Stomach (tissue), 9 donors: ENCODE results near the gene PPP3CA. TPM values are rescaled to one million over a fixed set of nuclear protein-coding genes. Genes with fewer than 3 reads are reported as not detected.

Source experiments
- DNase-seq, 2 donors: peaks; one replicate each; pipeline versions ENCODE4 v3.0.0 to v3.0.0-alpha.2; 2013 to 2019
- H3K27ac ChIP-seq, 5 donors: fragments of 200-600 bp in 4 of 5; sonication (generic) in 4 of 5; one replicate each; pipeline ENCODE4 v1.5.1; 2013 to 2019; ENCODE audit warnings: mild to moderate bottlenecking in 1 of 5, moderate library complexity in 1 of 5
- H3K27me3 ChIP-seq, 3 donors: fragments of 200-600 bp; sonication (generic); one replicate each; pipeline ENCODE4 v1.5.1; 2017 to 2019; ENCODE audit warnings: mixed run types in 1 of 3
- H3K36me3 ChIP-seq, 4 donors: fragments of 200-600 bp; sonication (generic); 1 replicate in 3 of 4; 2 replicates in 1 of 4; pipeline ENCODE4 v1.5.1; 2016 to 2019
- H3K4me1 ChIP-seq, 4 donors: fragments of 200-600 bp; sonication (generic); one replicate each; pipeline ENCODE4 v1.5.1; 2016 to 2019
- H3K4me3 ChIP-seq, 4 donors: fragments of 200-600 bp; sonication (generic) in 3 of 4; one replicate each; pipeline ENCODE4 v1.5.1; 2016 to 2019; ENCODE audit warnings: mild to moderate bottlenecking in 1 of 4
- H3K9me3 ChIP-seq, 4 donors: fragments of 200-600 bp; sonication (generic); one replicate each; pipeline ENCODE4 v1.5.1; 2016 to 2019
- EP300 ChIP-seq: sonication (generic); formaldehyde crosslinking; IDR thresholded peaks from one replicate; pipeline ENCODE4 v1.6.1; 2017; ENCODE audit warnings: antibody characterized with exemption
- POLR2A ChIP-seq, 4 donors: fragments of 450-650 bp; IDR thresholded peaks; one replicate each; pipeline ENCODE4 v1.6.1; 2016; ENCODE audit warnings: antibody characterized with exemption in 4 of 4, control low read depth in 2 of 4, mild to moderate bottlenecking in 1 of 4, moderate library complexity in 1 of 4
- POLR2AphosphoS5 ChIP-seq, 3 donors: sonication (generic); formaldehyde crosslinking; IDR thresholded peaks; one replicate each; pipeline ENCODE4 v1.6.1; 2016; ENCODE audit warnings: antibody characterized with exemption in 3 of 3
- WGBS, 5 donors: extraction: QIAGEN DNeasy Blood & Tissue Kit in 3 of 5; methylation state at CpG; one replicate each; pipeline versions ENCODE4 v1.1.5 to v1.1.7; 2013 to 2018; 5-methylcytosine and 5-hydroxymethylcytosine counted together
- intact Hi-C: fragments of 100-400 bp; cut with DNase I; formaldehyde crosslinking; loops from one replicate; pipeline ENCODE4 v1.15.1; 2023; ENCODE audit warnings: low total_unique reads
- polyA plus RNA-seq, 3 donors: library from polyadenylated mRNA; stranded (reverse); fragments of 200-250 nt; gene quantifications; one replicate each; pipeline ENCODE4 v1.2.3, GENCODE V29; 2013
- total RNA-seq, 5 donors: library from RNA; depleted of rRNA; stranded (reverse); fragments of >200 nt; gene quantifications; one replicate each; pipeline versions ENCODE4 v1.1.0 to v1.2.3, GENCODE V29; 2014 to 2016
- TF ChIP-seq, protein P1 (sequence below), 7 experiments: fragments of 450-650 bp in 4 of 7; fragments of 200-600 bp in 3 of 7; sonication (generic) in 3 of 7; IDR thresholded peaks; one replicate each; pipeline ENCODE4 v1.5.1; 2016 to 2019; ENCODE audit warnings: antibody characterized with exemption in 7 of 7, control low read depth in 2 of 7, mild to moderate bottlenecking in 1 of 7
- donor health status: healthy with polysubstance abuse.
- donor health status: Bipolar disorder and iron deficiency.
- donor health status: healthy.

Gene PPP3CA
- total and polyA plus RNA-seq, 8 donors: 8.9 to 62.4 (median 20.6) TPM

- Histone ChIP-seq H3K27ac (no peak overlapping the region), H3K4me1 (no peaks in the 10 kb centered on the region), H3K27me3 (no peaks in the 10 kb centered on the region), H3K9me3 (no peaks in the 10 kb centered on the region), H3K4me3 (no peak overlapping the region), H3K36me3 (peaks cover 0 to 30% (median 28%) of the 10 kb centered on the region in 4 donors)
- DNase-seq: no peak
- TF ChIP-seq POLR2AphosphoS5 (IDR thresholded peaks at IDR 0.05) (no peak), POLR2A (IDR thresholded peaks at IDR 0.05) (no peak), EP300 (no peak)
- TF ChIP-seq, protein P1, sequence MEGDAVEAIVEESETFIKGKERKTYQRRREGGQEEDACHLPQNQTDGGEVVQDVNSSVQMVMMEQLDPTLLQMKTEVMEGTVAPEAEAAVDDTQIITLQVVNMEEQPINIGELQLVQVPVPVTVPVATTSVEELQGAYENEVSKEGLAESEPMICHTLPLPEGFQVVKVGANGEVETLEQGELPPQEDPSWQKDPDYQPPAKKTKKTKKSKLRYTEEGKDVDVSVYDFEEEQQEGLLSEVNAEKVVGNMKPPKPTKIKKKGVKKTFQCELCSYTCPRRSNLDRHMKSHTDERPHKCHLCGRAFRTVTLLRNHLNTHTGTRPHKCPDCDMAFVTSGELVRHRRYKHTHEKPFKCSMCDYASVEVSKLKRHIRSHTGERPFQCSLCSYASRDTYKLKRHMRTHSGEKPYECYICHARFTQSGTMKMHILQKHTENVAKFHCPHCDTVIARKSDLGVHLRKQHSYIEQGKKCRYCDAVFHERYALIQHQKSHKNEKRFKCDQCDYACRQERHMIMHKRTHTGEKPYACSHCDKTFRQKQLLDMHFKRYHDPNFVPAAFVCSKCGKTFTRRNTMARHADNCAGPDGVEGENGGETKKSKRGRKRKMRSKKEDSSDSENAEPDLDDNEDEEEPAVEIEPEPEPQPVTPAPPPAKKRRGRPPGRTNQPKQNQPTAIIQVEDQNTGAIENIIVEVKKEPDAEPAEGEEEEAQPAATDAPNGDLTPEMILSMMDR (IDR thresholded peaks at IDR 0.05): no peak
- intact Hi-C loops: no loop called here
Measured at GRCh38 chr4:101028886-101029285, 318.4 kb downstream of the PPP3CA start.

DNA sequence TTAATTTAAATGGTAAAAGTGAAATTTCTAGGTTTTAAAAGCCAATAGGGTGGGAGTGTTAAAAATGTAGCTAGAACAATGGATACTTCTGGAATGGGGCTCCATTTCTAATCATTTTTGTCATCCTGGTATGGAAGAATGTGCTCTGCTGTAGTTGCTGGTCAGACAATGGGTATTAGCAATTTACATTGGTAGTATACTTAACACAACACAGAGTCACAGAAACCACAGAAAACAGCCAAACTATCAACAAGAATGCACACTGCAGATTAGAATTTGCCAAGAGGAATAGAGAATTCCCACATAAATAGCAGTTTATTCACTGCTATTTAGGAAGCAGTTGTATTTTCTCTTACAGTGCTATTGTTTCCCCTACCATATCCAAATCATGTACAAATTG, 319.6 kb downstream of the PPP3CA start:
- H3K4me3 ChIP-seq: no peak overlapping the region
- no peaks in the 10 kb centered on the region for H3K4me1 ChIP-seq
- no peaks in the 10 kb centered on the region for H3K9me3 ChIP-seq
- intact Hi-C loops: no loop called here
- TF ChIP-seq, protein P1 (IDR thresholded peaks at IDR 0.05): no peak
- TF ChIP-seq POLR2AphosphoS5 (IDR thresholded peaks at IDR 0.05) (no peak), EP300 (no peak), POLR2A (IDR thresholded peaks at IDR 0.05) (no peak)
- no peaks in the 10 kb centered on the region for H3K27me3 ChIP-seq
- DNase-seq: no peak
- H3K36me3 ChIP-seq: peaks cover 0 to 38% (median 32%) of the 10 kb centered on the region in 4 donors
- no peak overlapping the region for H3K27ac ChIP-seq

- 84 to 92% (median 87%) methylated on average over 8 of the region's 8 CpGs for WGBS, 5 donors
- Histone ChIP-seq H3K27ac (no peak overlapping the region), H3K9me3 (no peaks in the 10 kb centered on the region), H3K27me3 (no peaks in the 10 kb centered on the region), H3K4me3 (no peak overlapping the region), H3K36me3 (peaks cover 0 to 30% (median 19%) of the 10 kb centered on the region in 4 donors), H3K4me1 (peaks cover 0 to 10% (median 6%) of the 10 kb centered on the region in 4 donors)
- no peak for DNase-seq
- intact Hi-C loops: no loop called here
- TF ChIP-seq EP300 (no peak), POLR2AphosphoS5 (IDR thresholded peaks at IDR 0.05) (no peak), POLR2A (IDR thresholded peaks at IDR 0.05) (no peak)
- TF ChIP-seq, protein P1 (IDR thresholded peaks at IDR 0.05): no peak
Measured at GRCh38 chr4:101025755-101026154, 321.6 kb downstream of the PPP3CA start.

GRCh38 chr4:101022151-101023024, 324.9 kb downstream of the PPP3CA start:
- DNase-seq: no peak
- Histone ChIP-seq H3K27me3 (no peaks in the 10 kb centered on the region), H3K27ac (no peak overlapping the region), H3K9me3 (no peaks in the 10 kb centered on the region), H3K4me1 (peaks cover 0 to 21% (median 8%) of the 10 kb centered on the region in 4 donors), H3K36me3 (peaks cover 0 to 21% (median 14%) of the 10 kb centered on the region in 4 donors), H3K4me3 (no peak overlapping the region)
- WGBS, 5 donors: 90 to 94% (median 93%) methylated on average over 8 of the region's 8 CpGs
- TF ChIP-seq POLR2AphosphoS5 (IDR thresholded peaks at IDR 0.05): no peak
- no peak for TF ChIP-seq POLR2A (IDR thresholded peaks at IDR 0.05)
- TF ChIP-seq, protein P1 (IDR thresholded peaks at IDR 0.05): no peak
- TF ChIP-seq EP300: no peak
- intact Hi-C loops: no loop called here
